ENCODE results near the gene ZNF37A. TPM values are rescaled to one million over a fixed set of nuclear protein-coding genes. Genes with fewer than 3 reads are reported as not detected.
"Not testable (repeated sequence)": the region's sequence is repeated elsewhere in the genome, so short reads cannot be mapped to it uniquely, and the experiment has no call there.

ZNF37A gene
- 8.9 TPM for total RNA-seq
- long read RNA-seq, full-length matches to known transcripts, result 3 of 13 reads
- long read RNA-seq, partial matches to known transcripts, result 1 of 13 reads
- long read RNA-seq, other reads (novel, unspliced or antisense), result 9 of 13 reads

DNA sequence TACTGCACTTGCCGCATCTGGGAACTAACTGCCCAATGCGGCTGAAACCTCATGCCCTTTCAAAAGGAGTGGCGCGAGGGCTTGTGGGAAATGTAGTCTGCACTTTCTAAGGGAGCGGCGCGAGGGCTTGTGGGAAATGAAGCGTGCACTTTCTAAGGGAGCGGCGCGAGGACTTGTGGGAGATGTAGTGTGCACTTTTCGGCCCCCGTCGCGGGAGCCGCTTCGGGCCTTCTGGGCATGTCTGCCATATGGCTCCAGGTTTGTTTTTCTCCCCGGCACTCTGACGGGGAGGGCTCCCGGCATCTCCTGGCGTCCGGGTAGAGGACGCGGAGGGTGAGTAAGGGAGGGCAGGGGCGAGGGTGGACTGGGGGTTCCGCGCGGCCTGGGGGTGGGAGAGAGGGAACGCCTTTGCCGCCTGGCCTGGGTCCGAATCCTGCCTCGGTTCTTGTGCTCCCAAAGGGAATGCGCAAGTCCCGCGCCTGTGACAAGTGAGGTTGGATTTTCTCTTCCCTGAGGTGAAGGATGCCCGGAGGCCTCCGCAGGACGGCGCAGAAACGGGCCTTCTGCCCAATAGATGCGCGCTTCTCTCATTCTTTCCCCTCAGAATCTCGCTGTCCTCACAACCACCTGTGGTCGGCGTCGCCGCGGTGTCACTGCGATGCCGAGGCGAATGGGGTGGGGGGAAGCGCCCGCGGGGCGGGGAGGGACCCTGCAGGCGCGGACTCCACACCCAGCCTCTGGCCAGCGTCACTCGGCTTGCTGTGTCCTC lies at the start of gene ZNF37A:
Gene ZNF37A (plus strand): TSS at position 180 of the 769 bp plus-strand sequence. CDS start 2,281 bp downstream, outside the sequence.
- peak within 1 kb of the TSS; percentile 82 for H3K4me3 ChIP-seq
- H3K27me3 ChIP-seq (ENCODE audit: low read depth), result no peaks in the 10 kb centered on the region
- intact Hi-C loops (cut with micrococcal nuclease), result no loop called here
- peak; percentile 93 for DNase-seq
- TF ChIP-seq, protein P1, sequence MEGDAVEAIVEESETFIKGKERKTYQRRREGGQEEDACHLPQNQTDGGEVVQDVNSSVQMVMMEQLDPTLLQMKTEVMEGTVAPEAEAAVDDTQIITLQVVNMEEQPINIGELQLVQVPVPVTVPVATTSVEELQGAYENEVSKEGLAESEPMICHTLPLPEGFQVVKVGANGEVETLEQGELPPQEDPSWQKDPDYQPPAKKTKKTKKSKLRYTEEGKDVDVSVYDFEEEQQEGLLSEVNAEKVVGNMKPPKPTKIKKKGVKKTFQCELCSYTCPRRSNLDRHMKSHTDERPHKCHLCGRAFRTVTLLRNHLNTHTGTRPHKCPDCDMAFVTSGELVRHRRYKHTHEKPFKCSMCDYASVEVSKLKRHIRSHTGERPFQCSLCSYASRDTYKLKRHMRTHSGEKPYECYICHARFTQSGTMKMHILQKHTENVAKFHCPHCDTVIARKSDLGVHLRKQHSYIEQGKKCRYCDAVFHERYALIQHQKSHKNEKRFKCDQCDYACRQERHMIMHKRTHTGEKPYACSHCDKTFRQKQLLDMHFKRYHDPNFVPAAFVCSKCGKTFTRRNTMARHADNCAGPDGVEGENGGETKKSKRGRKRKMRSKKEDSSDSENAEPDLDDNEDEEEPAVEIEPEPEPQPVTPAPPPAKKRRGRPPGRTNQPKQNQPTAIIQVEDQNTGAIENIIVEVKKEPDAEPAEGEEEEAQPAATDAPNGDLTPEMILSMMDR (IDR thresholded peaks at IDR 0.05; ENCODE audit: borderline replicate concordance), result no peak
- H3K27ac ChIP-seq (replicated peaks), result peak within 1 kb of the TSS; percentile 87
- peaks cover 13% of the 10 kb centered on the region for H3K9me3 ChIP-seq (replicated peaks)
- H3K4me1 ChIP-seq, result peaks cover 20% of the 10 kb centered on the region
- peaks cover 36% of the 10 kb centered on the region for H3K36me3 ChIP-seq

DNA sequence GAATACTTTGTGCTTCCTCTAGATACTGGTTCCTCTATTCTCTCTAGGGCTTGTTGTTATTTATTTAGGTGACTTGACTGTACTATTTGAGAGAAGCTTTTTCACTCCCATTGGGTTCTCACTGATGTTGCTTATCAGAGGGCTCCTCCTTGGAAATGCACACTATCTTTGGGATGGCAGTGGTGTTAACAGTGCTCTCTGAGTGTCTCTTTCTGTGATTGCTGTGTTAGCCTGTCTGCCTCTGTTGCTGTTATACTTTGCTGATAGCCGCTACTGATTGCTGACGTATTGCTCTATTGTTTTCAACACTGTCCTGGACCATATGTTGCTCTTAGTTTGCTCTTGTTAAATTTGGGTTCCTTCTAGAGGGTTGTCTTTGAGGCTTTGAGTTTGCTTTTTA lies 49.0 kb upstream of the ZNF37A start:
- Histone ChIP-seq H3K36me3 (peaks cover 23% of the 10 kb centered on the region), H3K27ac (replicated peaks) (no peak overlapping the region), H3K9me3 (replicated peaks) (no peaks in the 10 kb centered on the region), H3K4me3 (no peak overlapping the region), H3K4me1 (peaks cover 3% of the 10 kb centered on the region), H3K27me3 (ENCODE audit: low read depth) (no peaks in the 10 kb centered on the region)
- intact Hi-C loops (cut with micrococcal nuclease), result no loop called here
- TF ChIP-seq, protein P1 (IDR thresholded peaks at IDR 0.05; ENCODE audit: borderline replicate concordance), result no peak
- no peak for DNase-seq

DNA sequence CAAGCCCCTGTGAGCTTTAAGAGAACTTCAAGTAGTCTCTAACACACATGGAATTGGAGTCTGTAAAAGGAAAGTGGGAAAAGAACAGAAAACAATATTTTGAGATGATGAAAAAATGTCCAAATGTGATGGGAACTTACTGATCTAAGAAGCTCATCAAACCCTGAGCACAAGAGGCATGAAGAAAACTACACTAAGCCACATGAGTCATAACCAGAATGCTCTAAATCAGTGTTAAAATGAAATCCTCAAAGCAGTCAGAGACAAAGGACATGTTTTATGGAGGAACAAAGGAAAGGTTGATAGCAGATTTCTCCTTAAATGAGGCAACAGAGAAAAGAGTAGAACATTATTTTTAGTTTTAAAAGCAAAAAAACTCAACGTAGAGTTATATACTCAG lies 46.5 kb upstream of the ZNF37A start:
- peaks cover 35% of the 10 kb centered on the region for H3K36me3 ChIP-seq
- no peak overlapping the region for H3K27ac ChIP-seq (replicated peaks)
- H3K4me1 ChIP-seq, result peaks cover 3% of the 10 kb centered on the region
- H3K27me3 ChIP-seq (ENCODE audit: low read depth), result no peaks in the 10 kb centered on the region
- H3K9me3 ChIP-seq (replicated peaks), result peaks cover 5% of the 10 kb centered on the region
- intact Hi-C loops (cut with micrococcal nuclease), result no loop called here
- no peak overlapping the region for H3K4me3 ChIP-seq
- DNase-seq, result no peak
- TF ChIP-seq, protein P1 (IDR thresholded peaks at IDR 0.05; ENCODE audit: borderline replicate concordance), result no peak

DNA sequence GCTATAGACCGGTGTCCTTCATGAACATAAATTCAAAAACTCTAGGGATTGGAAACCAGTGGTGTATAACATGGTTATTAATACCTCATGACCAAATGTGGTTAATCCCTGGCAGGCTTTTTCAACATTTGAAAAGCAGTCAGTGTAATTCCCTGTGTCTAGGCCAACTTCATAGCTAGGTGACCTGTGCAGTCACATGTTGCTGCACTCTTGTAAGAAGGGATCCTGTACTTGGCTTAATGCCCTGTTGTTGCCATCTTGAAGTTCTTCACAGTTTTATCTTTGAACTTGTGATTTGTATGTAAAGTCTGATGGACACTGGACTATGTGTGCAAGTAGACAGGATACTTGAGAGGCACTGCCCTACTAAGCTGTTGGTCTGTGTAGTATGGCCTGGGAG lies 43.9 kb upstream of the ZNF37A start:
- Histone ChIP-seq H3K27me3 (ENCODE audit: low read depth) (no peaks in the 10 kb centered on the region), H3K36me3 (peaks cover 49% of the 10 kb centered on the region), H3K27ac (replicated peaks) (no peak overlapping the region), H3K4me3 (no peak overlapping the region), H3K9me3 (replicated peaks) (peaks cover 30% of the 10 kb centered on the region), H3K4me1 (no peaks in the 10 kb centered on the region)
- intact Hi-C loops (cut with micrococcal nuclease), result no loop called here
- TF ChIP-seq, protein P1 (IDR thresholded peaks at IDR 0.05; ENCODE audit: borderline replicate concordance), result no peak
- no peak for DNase-seq

DNA sequence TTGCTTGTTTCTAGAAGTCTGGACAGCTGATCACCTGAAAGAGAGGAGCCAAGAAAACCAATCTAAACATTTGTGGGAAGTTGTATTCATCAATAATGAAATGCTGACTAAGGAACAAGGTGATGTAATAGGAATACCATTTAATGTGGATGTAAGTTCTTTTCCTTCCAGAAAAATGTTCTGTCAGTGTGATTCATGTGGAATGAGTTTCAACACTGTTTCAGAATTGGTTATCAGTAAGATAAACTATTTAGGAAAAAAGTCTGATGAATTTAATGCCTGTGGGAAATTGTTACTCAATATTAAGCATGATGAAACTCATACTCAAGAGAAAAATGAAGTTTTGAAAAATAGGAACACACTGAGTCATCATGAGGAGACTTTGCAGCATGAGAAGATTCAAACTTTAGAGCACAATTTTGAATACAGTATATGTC lies 39.8 kb upstream of the ZNF37A start:
- Histone ChIP-seq H3K27me3 (ENCODE audit: low read depth) (no peaks in the 10 kb centered on the region), H3K4me3 (no peak overlapping the region), H3K4me1 (no peaks in the 10 kb centered on the region), H3K9me3 (replicated peaks) (peaks cover 65% of the 10 kb centered on the region), H3K36me3 (peaks cover 84% of the 10 kb centered on the region), H3K27ac (replicated peaks) (no peak overlapping the region)
- intact Hi-C loops (cut with micrococcal nuclease), result no loop called here
- TF ChIP-seq, protein P1 (IDR thresholded peaks at IDR 0.05; ENCODE audit: borderline replicate concordance), result no peak
- DNase-seq, result no peak

DNA sequence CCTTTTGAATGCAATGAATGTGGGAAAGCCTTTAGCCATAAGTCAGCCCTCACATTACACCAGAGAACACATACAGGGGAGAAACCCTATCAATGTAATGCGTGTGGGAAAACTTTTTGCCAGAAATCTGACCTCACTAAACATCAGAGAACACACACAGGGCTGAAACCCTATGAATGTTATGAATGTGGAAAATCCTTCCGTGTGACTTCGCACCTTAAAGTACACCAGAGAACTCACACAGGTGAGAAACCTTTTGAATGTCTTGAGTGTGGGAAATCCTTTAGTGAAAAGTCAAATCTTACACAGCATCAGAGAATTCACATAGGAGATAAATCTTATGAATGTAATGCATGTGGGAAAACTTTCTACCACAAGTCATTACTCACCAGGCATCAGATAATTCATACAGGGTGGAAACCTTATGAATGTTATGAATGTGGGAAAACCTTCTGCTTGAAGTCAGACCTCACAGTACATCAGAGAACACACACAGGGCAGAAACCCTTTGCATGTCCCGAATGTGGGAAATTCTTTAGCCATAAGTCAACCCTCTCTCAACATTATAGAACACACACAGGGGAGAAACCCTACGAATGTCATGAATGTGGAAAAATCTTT lies 38.8 kb upstream of the ZNF37A start:
- H3K27ac ChIP-seq (replicated peaks); H3K4me1 ChIP-seq; intact Hi-C loops (cut with micrococcal nuclease); H3K4me3 ChIP-seq; H3K27me3 ChIP-seq (ENCODE audit: low read depth); DNase-seq: not testable (repeated sequence)
- peaks cover 89% of the 10 kb centered on the region for H3K36me3 ChIP-seq
- peaks cover 69% of the 10 kb centered on the region for H3K9me3 ChIP-seq (replicated peaks)

DNA sequence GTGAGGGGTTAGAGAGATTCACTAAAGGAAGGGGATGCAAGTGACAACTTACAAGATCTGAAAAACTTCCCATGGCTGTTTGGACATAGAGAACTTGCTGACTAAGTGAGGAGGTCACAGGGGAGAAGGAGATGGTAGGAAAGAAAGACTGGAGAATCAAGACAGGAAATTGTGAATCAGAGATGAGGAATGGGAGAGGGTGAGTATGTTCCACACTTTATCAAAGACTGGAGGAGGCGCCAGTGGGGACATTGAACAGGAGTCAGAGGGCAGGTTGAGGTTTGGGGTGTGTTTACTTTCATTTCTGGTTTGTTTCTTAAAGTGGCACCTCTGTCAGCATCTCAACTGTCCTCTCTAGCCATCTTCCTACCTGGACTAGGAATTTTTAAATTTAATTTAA lies 24.5 kb upstream of the ZNF37A start:
- intact Hi-C loops (cut with micrococcal nuclease); H3K9me3 ChIP-seq (replicated peaks); H3K27ac ChIP-seq (replicated peaks); H3K27me3 ChIP-seq (ENCODE audit: low read depth); H3K4me3 ChIP-seq; DNase-seq; H3K4me1 ChIP-seq; H3K36me3 ChIP-seq: not testable (repeated sequence)

Data from left ventricle myocardium inferior (tissue), 1 donor.